Stimulated activated CD8-positive, alpha-beta memory T cell treated with anti-CD3 and anti-CD28 coated beads, Interleukin-2, amount 100 ng/mL, for 48 hours (primary cell): ENCODE measurements around the gene MANF.

ENCODE experiments used
- DNase-seq, 2 donors: peaks; one replicate each; pipeline ENCODE4 v3.0.0-alpha.2; 2020; ENCODE audit warnings: low read depth in 2 of 2

MANF gene

GRCh38 chr3:51436998-51437639, 52.0 kb downstream of the MANF start:
- no peak for DNase-seq
